GM21786 (cell line): ENCODE measurements around the gene MUSK.
"Not testable (repeated sequence)": the region's sequence is repeated elsewhere in the genome, so short reads cannot be mapped to it uniquely, and the experiment has no call there.

ENCODE experiments used
- ATAC-seq: cut with Tn5 transposase; IDR thresholded peaks from one replicate; pipeline ENCODE4 v1.9.1; 2021; ENCODE audit not compliant: unreplicated experiment

The MUSK gene

GRCh38 chr9:110755179-110755578 lies 86.6 kb downstream of the MUSK start:
- ATAC-seq, result no peak

GRCh38 chr9:110758201-110758600 lies 89.6 kb downstream of the MUSK start:
- ATAC-seq, result no peak

DNA sequence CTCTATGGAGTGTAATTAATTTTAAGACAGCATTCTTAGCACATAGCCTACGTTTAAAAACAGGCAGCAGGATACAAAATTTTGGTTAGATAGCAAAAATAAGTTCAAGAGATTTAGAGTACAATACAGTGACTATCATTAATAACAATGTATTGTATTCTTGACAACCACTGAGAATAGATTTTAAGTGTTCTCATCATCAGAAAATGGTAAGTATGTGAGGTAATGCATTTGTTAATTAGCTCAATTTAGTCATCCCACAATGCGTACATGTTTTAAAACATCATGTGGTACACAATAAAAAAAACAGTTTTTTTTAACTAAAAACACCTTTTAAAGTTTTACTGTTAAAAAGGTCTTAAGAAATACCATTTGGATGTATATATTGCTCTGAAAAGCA lies 94.2 kb downstream of the MUSK start:
- ATAC-seq, result no peak

GRCh38 chr9:110763568-110763967 lies 95.0 kb downstream of the MUSK start:
- ATAC-seq, result no peak

- no peak for ATAC-seq
Observed at GRCh38 chr9:110764006-110764405, 95.4 kb downstream of the MUSK start.

DNA sequence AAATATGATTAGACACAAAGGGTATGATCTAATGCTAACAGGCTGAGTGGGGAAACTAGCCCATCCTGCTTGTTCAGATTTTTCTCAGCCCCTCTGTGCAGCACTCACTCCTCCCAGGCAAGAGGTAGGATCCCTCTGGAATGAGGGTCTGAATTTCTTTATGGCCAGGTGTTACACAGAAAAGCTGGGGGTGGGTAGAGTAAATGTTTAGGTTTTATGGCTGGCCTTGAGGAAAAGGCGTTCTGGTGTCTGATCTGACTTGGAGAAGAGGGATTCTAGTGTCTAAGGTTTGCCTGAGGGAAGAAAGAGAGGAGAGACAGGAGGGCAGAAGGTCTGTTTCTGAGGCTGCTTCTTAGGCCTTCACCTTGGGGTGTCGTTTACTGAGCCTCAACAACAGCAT lies 97.3 kb downstream of the MUSK start:
- ATAC-seq, result no peak

GRCh38 chr9:110767559-110768063 lies 99.0 kb downstream of the MUSK start:
- no peak for ATAC-seq

GRCh38 chr9:110768886-110769285 lies 100.3 kb downstream of the MUSK start:
- ATAC-seq, result no peak

DNA sequence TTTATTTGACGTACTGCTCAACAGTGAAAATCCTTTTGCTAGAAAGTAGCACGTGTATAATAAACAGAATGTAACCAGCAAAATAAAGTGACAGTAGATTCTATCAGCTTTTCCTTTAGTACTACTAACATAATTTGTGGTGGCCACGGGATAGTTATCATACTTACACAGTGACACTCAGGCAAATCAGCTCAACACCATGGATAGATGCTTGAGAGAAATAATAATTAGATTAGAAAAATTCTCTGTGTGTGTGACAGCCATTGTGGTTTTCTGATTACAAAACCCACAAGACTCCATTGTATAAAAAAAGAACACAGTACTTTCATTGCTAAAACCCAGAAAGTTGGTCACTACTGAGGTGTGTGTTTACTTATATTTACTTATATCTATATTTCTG lies 101.1 kb downstream of the MUSK start:
- no peak for ATAC-seq

DNA sequence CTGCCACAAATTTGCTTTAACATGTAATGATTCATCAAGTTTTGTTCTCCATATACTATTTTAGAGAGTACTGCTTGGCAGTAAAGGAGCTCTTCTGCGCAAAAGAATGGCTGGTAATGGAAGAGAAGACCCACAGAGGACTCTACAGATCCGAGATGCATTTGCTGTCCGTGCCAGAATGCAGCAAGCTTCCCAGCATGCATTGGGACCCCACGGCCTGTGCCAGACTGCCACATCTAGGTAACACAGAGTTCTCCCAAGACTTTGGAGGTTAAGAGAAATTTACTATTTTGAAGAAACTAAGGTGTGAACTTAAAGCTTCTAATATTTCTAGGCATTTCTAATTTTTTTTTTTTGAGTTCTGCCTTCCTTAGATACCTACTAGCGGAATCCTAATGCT lies 107.1 kb downstream of the MUSK start:
- no peak for ATAC-seq

DNA sequence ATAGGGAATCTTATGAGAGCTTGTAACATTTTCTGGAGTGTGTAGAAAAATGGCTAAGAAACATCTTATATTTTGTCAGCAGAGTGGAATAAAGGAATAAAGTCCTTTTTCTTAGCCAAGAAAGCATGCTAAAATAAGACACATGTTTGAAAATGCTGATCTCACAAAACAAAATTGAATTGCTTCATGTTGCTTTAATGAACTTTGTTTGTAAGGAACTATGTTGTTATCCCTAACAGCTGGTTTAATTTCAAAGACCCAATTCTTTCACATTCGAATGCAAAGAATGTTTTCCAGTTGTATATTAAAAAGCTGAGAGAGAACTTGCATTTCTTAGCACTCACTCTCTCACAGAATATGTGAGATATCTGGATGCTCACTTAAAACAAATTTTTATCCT lies 107.6 kb downstream of the MUSK start:
- no peak for ATAC-seq

DNA sequence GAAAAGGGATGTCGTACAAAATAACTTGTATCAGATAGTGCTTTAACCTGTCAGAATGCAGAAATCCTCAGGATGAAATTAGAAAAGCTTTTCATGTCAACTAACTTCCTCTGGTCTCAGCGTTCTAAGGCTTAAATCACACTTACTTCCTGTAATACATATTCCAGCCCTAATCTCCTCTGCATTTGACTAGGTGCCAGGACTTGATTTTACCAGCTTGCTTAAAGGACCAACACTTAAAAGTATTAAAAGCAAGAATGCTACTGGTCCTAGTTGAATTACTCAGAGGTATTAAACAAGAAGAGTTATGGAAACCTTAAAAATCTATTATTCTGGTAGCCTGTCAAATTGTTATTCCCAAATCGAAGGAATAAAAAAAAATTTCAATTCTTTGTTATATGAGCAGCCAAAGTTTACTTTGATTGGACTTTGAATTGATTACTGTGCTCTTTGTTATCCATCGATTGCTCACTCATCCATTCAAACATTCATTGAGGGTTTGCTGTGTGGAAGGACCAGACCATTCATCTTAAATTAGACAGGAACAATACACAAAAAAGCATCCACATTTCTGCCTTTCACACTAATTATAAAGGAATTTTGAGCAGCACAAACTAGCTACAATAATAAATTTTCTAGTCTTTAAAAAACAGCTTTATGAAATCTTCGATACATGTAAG lies 108.7 kb downstream of the MUSK start:
- no peak for ATAC-seq

DNA sequence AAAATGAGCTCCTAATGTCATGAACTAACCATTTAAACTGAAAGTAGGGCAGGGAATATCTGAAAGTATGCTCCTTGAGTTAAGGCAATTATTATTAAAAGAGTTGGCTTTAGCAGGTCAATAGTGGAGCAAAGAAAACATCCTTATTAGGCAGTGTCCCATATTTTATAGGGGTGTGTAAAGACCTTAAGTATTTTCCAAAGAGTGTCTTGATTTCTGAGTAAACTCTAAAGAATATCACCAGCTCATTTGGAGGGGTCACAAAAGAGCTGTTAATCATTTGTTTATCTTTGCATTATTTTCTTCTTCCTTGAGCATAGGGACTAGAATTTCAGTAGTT lies 109.3 kb downstream of the MUSK start:
- no peak for ATAC-seq

- ATAC-seq, result no peak
Observed at GRCh38 chr9:110782701-110783100, 114.1 kb downstream of the MUSK start.

DNA sequence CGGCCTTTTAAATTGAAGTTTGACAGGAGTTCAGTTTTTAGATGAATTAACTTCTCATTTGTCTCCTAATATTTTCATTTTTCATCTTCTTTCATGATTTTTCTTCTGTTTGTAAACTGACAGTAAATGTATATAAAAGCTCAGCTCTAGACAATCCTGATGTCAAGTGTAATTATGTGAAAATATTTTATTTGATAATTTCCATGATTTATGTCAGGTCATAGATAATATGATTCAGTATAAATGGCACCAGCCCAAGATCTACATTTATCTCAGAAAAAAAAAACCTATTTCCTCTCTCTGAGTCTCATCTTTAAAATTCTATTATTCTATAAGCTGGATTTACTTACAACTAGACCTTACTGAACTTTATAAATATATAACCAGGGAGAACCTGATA lies 115.7 kb downstream of the MUSK start:
- no peak for ATAC-seq

DNA sequence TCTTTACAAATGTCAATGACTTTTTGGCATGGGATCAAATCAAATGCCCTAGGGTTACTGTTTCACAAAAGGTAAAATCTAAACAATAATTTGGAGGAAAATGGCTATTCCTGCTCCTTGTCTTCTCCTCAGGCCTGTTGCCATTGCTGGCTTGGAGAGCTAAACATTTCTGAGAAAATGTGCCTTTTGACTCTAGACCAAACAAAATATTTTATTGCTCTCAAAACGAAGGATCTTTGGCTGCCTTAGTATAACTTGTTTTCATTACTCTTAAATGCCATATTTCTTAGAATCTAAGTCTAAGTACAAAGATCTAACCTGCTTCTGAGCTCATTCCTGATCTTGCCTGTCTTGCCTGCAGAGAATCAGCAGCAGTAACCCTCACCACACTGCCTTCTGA lies 116.6 kb downstream of the MUSK start:
- ATAC-seq, result no peak

- not testable (repeated sequence) for ATAC-seq
Observed at GRCh38 chr9:110788396-110788795, 119.8 kb downstream of the MUSK start.

DNA sequence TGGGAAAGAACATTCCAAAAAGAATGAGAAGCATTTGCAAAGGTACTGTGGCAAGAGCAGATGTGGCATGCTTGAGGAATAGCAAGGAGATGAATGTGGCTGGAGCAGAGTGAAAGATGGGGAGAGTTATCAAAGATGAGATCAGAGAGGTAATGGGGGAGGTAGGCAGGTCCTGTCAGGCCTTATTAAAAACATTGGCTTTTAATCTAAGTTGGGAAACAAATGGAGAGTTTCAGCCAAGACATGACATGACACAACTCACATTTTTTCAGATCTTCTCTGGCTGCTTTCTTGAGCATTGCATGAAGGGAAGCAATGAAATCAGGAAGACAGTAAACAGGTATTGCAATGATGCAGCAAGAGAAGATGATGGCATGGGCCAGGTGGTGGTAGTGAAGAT lies 120.3 kb downstream of the MUSK start:
- ATAC-seq, result no peak

GRCh38 chr9:110797611-110798010 lies 129.0 kb downstream of the MUSK start:
- no peak for ATAC-seq

- no peak for ATAC-seq
Observed at GRCh38 chr9:110799396-110799795, 130.8 kb downstream of the MUSK start.

DNA sequence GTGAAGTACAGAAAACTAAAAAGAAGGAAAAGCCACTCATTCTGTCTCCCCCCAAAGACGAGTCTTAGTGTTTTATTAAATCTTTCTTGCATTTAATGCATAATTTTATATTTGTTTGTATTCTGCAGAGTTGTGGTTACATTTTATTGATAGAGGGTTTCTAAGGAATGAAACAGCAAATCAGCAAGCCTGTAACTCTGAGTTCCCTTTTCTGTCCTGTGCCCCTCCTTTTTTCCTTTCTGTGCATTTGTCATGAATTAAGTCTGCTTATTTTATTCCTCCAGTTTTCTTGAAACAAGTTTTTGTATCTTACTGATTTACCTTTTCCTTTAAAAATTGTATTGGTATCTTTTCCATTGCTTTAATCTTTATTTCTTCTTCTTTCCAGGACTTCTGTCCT lies 132.8 kb downstream of the MUSK start:
- no peak for ATAC-seq

- ATAC-seq, result no peak
Observed at GRCh38 chr9:110802416-110803035, 133.9 kb downstream of the MUSK start.
